ENCODE measurements around the gene ITGAX. TPM values are rescaled to one million over a fixed set of nuclear protein-coding genes. Genes with fewer than 3 reads are reported as not detected.

Gene ITGAX
- total RNA-seq, 4 donors from 2014 or later: 0.11 to 3.2 (median 2.2) TPM

- Histone ChIP-seq H3K4me1 (peaks cover 0 to 5% of the 10 kb centered on the region in 2 donors), H3K4me3 (replicated peaks in 1 of 3) (no peak overlapping the region), H3K27ac (no peak overlapping the region), H3K27me3 (no peaks in the 10 kb centered on the region), H3K36me3 (no peaks in the 10 kb centered on the region), H3K9me3 (no peaks in the 10 kb centered on the region)
- no peak for DNase-seq
- intact Hi-C loops (cut with DNase I): no loop called here
- no peak for TF ChIP-seq CTCF (IDR thresholded peaks at IDR 0.05)
- TF ChIP-seq POLR2A (IDR thresholded peaks at IDR 0.05): no peak
- WGBS, 2 donors: 74 to 85% methylated on average over 7 of the region's 7 CpGs
Measured at GRCh38 chr16:31428638-31429247, 73.8 kb downstream of the ITGAX start.

- DNase-seq: no peak
- H3K4me1 ChIP-seq: peaks cover 0 to 5% of the 10 kb centered on the region in 2 donors
- 30 to 53% methylated on average over 1 of the region's 1 CpG for WGBS, 2 donors
- no peak overlapping the region for H3K27ac ChIP-seq
- H3K9me3 ChIP-seq: no peaks in the 10 kb centered on the region
- no peak for TF ChIP-seq CTCF (IDR thresholded peaks at IDR 0.05)
- TF ChIP-seq POLR2A (IDR thresholded peaks at IDR 0.05): no peak
- H3K4me3 ChIP-seq (replicated peaks in 1 of 3): no peak overlapping the region
- no peaks in the 10 kb centered on the region for H3K36me3 ChIP-seq
- intact Hi-C loops (cut with DNase I): no loop called here
- no peaks in the 10 kb centered on the region for H3K27me3 ChIP-seq
Measured at GRCh38 chr16:31429314-31429713, 74.3 kb downstream of the ITGAX start.

- intact Hi-C loops (cut with DNase I): no loop called here
- peaks cover 0 to 5% of the 10 kb centered on the region in 2 donors for H3K4me1 ChIP-seq
Measured at GRCh38 chr16:31429796-31430195, 74.8 kb downstream of the ITGAX start.

GRCh38 chr16:31430380-31431052 is 75.5 kb downstream of the ITGAX start:
- 29 to 39% methylated on average over 5 of the region's 5 CpGs for WGBS, 2 donors
- TF ChIP-seq POLR2A (IDR thresholded peaks at IDR 0.05) (no peak), CTCF (IDR thresholded peaks at IDR 0.05) (no peak)
- no peak overlapping the region for H3K4me3 ChIP-seq (replicated peaks in 1 of 3)
- no peak for DNase-seq
- H3K9me3 ChIP-seq: no peaks in the 10 kb centered on the region
- no peak overlapping the region for H3K27ac ChIP-seq
- no peaks in the 10 kb centered on the region for H3K36me3 ChIP-seq
- intact Hi-C loops (cut with DNase I): no loop called here
- peaks cover 0 to 5% of the 10 kb centered on the region in 2 donors for H3K4me1 ChIP-seq
- no peaks in the 10 kb centered on the region for H3K27me3 ChIP-seq

More at GRCh38 chr16:31429796-31430195, 74.8 kb downstream of the ITGAX start:
- TF ChIP-seq POLR2A (IDR thresholded peaks at IDR 0.05): no peak
- no peak for TF ChIP-seq CTCF (IDR thresholded peaks at IDR 0.05)
- WGBS, 2 donors: 92 to 95% methylated on average over 3 of the region's 3 CpGs
- Histone ChIP-seq H3K4me3 (replicated peaks in 1 of 3) (no peak overlapping the region), H3K9me3 (no peaks in the 10 kb centered on the region), H3K27me3 (no peaks in the 10 kb centered on the region), H3K27ac (no peak overlapping the region), H3K36me3 (no peaks in the 10 kb centered on the region)
- DNase-seq: no peak

Other genes starting within 250 kb of the ITGAX start
- gene BCKDK, start 246.8 kb upstream of the ITGAX start, total RNA-seq: 10 to 100 TPM; 30.1 to 52.0 (median 40.5) TPM
- gene KAT8, start 237.5 kb upstream of the ITGAX start, total RNA-seq: 100 to 1,000 TPM in 3 of 4 donors, 10 to 100 TPM in 1; 90.0 to 121 (median 113) TPM
- 10 to 100 TPM; 42.1 to 89.9 (median 72.8) TPM for gene PRSS8, start 219.4 kb upstream of the ITGAX start, total RNA-seq
- 1 to 10 TPM; 1.4 to 6.6 (median 3.0) TPM for gene PRSS36, start 205.1 kb upstream of the ITGAX start, total RNA-seq
- gene FUS, start 175.0 kb upstream of the ITGAX start, total RNA-seq: 10 to 100 TPM; 41.7 to 88.5 (median 70.5) TPM
- 10 to 100 TPM in 2 of 4 donors, 1 to 10 TPM in 2; 4.8 to 21.4 (median 12.4) TPM for gene PYCARD, start 152.4 kb upstream of the ITGAX start, total RNA-seq
- under 1 TPM in 2 of 4 donors, not detected in 2; under 0.01 to 0.11 TPM for gene TRIM72, start 141.1 kb upstream of the ITGAX start, total RNA-seq
- not detected for gene PYDC1, start 138.0 kb upstream of the ITGAX start, total RNA-seq
- gene ITGAM, start 95.2 kb upstream of the ITGAX start, total RNA-seq: 1 to 10 TPM; 2.8 to 5.0 (median 4.0) TPM
- gene ITGAD, start 38.2 kb downstream of the ITGAX start, total RNA-seq: not detected
- not detected for gene COX6A2, start 73.2 kb downstream of the ITGAX start, total RNA-seq
- 1 to 10 TPM in 3 of 4 donors, under 1 TPM in 1; 0.40 to 1.8 (median 1.5) TPM for gene ZNF843, start 87.6 kb downstream of the ITGAX start, total RNA-seq
- 10 to 100 TPM; 13.2 to 18.0 (median 15.3) TPM for gene ARMC5, start 104.3 kb downstream of the ITGAX start, total RNA-seq
- 10 to 100 TPM; 11.0 to 23.5 (median 20.0) TPM for gene TGFB1I1, start 117.0 kb downstream of the ITGAX start, total RNA-seq
- gene SLC5A2, start 127.9 kb downstream of the ITGAX start, total RNA-seq: under 1 TPM in 1 of 4 donors, not detected in 3; 0.33 TPM
- 100 to 1,000 TPM in 3 of 4 donors, 10 to 100 TPM in 1; 77.8 to 136 (median 129) TPM for gene RUSF1, start 153.2 kb downstream of the ITGAX start, total RNA-seq
- not detected for gene AHSP, start 172.7 kb downstream of the ITGAX start, total RNA-seq

Data from thyroid gland (tissue), 4 donors.